OCI-LY3 (cell line): Measurements from ENCODE around the gene CST4.

Experiments
- EZH2phosphoT487 ChIP-seq: fragments of 200-600 bp; shearing (Covaris generic); IDR thresholded peaks from 2 replicates; pipeline ENCODE4 v1.6.1; 2018; ENCODE audit warnings: antibody characterized with exemption, mixed run types, low read depth
- TF ChIP-seq, protein P1 (sequence below): fragments of 200-600, 300-600 bp; sonication (generic); IDR thresholded peaks from 2 replicates; pipeline ENCODE4 v1.5.1; 2014; ENCODE audit warnings: antibody characterized with exemption, low read length, low read depth

DNA sequence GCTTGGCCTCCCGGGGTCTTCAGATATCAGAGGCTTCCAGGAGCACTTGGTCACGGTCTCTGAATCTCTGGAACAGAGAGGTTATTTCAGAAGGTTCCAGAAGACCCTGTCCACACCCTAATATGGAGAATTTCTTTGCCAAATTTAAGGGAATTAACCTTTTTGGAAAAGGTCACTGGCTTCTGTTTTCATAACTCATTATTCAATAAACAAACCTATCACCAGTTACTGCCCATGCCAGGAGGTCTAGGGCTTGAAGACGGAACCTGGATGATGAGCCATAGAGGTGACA, 507 bp upstream of the CST4 start:
- TF ChIP-seq, protein P1, sequence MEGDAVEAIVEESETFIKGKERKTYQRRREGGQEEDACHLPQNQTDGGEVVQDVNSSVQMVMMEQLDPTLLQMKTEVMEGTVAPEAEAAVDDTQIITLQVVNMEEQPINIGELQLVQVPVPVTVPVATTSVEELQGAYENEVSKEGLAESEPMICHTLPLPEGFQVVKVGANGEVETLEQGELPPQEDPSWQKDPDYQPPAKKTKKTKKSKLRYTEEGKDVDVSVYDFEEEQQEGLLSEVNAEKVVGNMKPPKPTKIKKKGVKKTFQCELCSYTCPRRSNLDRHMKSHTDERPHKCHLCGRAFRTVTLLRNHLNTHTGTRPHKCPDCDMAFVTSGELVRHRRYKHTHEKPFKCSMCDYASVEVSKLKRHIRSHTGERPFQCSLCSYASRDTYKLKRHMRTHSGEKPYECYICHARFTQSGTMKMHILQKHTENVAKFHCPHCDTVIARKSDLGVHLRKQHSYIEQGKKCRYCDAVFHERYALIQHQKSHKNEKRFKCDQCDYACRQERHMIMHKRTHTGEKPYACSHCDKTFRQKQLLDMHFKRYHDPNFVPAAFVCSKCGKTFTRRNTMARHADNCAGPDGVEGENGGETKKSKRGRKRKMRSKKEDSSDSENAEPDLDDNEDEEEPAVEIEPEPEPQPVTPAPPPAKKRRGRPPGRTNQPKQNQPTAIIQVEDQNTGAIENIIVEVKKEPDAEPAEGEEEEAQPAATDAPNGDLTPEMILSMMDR: no peak
- no peak for TF ChIP-seq EZH2phosphoT487
